PC-3 (cell line): Measurements from ENCODE around the gene CAPZB.

Source experiments
- CTCF ChIP-seq: fragments of 300-600 bp; sonication (generic); conservative IDR thresholded peaks from 2 replicates; pipeline ENCODE4 v1.5.1; 2017; ENCODE audit warnings: antibody characterized with exemption, low read depth, mild to moderate bottlenecking, low read length
- EZH2phosphoT487 ChIP-seq: fragments of 300-600 bp; sonication (generic); IDR thresholded peaks from 2 replicates; pipeline ENCODE4 v1.6.1; 2018; ENCODE audit warnings: mild to moderate bottlenecking, antibody characterized with exemption, low read length, borderline replicate concordance

DNA sequence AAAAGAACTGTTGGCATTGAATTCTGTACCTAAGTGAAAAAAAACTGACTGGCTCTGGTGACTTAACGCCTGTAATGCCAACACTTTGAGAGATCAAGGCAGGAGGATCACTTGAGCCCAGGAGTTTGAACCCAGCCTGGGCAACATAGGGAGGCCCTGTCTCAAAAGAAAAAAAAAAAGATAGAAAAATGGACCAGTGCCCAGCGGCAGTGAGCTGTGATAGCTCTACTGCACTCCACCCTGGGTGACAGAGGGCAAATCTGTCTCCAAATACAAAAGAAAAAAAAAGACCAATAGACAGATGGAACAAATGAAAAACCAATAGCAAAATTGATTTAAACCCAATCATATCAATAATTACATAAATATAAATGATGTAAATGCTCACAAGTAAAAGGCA, 196.1 kb downstream of the CAPZB start:
- TF ChIP-seq EZH2phosphoT487 (no peak), CTCF (no peak)
